ENCODE results near the gene SLC16A1.
"Not testable (repeated sequence)": the region's sequence is repeated elsewhere in the genome, so short reads cannot be mapped to it uniquely, and the experiment has no call there.

SLC16A1 gene, protein sequence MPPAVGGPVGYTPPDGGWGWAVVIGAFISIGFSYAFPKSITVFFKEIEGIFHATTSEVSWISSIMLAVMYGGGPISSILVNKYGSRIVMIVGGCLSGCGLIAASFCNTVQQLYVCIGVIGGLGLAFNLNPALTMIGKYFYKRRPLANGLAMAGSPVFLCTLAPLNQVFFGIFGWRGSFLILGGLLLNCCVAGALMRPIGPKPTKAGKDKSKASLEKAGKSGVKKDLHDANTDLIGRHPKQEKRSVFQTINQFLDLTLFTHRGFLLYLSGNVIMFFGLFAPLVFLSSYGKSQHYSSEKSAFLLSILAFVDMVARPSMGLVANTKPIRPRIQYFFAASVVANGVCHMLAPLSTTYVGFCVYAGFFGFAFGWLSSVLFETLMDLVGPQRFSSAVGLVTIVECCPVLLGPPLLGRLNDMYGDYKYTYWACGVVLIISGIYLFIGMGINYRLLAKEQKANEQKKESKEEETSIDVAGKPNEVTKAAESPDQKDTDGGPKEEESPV

GRCh38 chr1:112955773-112956543, at the start of gene SLC16A1:
Gene SLC16A1, minus strand, starts transcription at chr1:112956196. Its CDS starts 26,888 bp downstream, at chr1:112929308.
- DNase-seq (ENCODE audit: low spot score): peak; percentile 96

DNA sequence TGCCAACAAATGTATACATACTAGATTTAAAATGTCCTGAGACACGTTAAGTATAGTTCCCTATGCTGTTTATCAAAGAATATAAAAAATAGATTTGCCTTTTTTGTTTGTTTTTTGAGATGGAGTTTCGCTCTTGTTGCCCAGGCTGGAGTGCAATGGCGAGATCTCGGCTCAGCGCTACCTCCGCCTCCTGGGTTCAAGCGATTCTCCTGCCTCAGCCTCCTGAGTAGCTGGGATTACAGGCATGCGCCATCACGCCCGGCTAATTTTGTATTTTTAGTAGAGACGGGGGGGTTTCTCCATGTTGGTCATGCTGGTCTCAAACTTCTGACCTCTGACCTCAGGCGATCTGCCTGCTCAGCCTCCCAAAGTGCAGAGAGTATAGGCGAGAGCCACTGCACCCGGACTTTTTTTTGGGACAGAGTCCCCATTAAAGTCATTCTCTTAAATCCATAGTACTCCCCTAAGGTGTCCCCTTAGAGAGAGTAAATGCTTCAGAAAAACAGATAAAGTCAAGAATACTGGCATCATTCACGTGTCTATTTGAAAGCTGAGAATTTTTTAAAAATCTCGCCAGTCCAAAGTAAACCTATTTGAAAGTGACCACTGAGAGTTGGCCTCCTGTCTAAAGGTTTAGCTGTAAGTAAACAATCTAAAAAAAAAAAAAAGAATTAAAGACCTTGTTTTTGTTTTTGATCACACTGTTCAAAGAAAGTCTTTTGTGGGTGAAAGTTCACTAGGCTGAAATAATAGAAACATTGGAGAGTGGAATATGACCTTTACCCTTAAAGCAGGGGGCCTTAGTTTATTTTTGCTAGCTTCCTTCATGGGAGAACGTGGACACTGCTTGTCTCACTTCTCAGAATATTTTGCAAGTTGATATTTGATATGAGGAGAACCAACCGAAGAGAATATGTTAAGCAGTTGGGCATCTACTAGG, 48.0 kb upstream of the SLC16A1 start:
- no peak for DNase-seq (ENCODE audit: low spot score)

DNA sequence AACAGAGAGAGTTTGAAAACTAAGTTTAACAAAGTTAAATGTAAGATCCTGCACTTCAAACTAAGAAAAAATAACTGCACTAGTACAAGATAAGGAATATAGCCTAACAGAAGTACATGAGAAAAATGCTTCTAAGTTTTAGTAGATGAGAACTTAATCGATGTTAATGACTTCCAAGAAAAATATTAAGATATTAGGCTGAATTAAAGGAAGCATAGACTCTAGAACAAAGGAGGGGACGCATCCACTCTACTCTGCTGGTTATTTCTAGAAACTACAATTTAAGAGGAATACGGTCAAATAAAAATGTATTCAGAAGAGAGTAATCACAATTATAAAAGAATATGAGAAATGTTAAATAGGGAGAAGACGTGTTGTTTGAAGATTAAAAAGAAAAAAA, 46.3 kb upstream of the SLC16A1 start:
- DNase-seq (ENCODE audit: low spot score): no peak

DNA sequence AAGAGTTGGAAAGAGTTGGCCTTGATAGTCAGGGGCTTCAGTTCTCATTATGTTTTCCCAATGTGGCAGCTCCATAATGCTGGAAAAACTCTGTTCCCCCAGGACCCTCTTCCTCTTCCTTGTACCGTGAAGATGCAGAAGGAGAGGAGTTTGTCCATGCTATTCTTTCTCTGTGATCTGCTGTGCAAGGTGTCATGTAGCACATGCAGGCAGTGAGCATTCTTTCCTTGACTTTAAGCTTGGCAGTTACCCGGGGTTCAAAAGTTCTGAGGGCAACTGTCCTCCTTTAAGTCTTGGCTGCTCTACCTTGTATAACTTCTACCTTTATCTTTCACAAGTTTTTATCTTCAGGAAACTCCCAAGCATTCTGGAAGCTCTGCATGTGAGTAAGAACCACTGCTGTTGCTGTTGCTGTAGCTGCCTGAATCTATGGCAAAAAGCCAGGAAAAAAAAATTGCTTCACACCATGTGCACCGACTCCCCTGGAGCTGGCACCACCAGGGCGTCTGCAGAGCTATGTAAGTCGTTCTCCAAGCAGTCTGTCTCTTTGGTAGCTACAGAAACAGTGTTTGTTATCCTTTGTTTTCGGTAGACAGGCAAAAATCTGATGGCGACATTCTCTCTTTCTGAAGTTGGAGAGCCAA, 42.7 kb upstream of the SLC16A1 start:
- peak; percentile 20 for DNase-seq (ENCODE audit: low spot score)

DNA sequence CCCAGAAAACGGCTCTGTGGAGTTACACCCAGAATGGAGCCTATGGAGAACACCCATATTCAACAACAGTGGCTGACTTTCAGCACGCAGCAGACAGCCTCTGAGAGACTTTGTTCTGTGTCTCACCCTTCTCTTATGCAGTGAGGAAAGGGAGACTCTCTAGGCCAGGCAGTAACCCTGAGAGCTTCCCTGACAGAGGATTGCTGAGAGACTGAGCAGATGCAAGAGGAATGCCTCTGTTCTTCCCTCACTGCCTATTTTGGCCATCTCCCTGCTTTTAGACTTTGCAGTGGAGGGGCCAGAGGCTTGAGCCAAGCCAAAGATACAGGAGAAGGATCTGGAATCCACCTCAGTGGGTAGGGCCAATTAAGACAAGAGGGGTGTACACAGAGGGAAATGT, 41.8 kb upstream of the SLC16A1 start:
- no peak for DNase-seq (ENCODE audit: low spot score)

- DNase-seq (ENCODE audit: low spot score): no peak
Observed at GRCh38 chr1:112995890-112996289, 39.9 kb upstream of the SLC16A1 start.

GRCh38 chr1:112995021-112995420, 39.0 kb upstream of the SLC16A1 start:
- DNase-seq (ENCODE audit: low spot score): not testable (repeated sequence)

DNA sequence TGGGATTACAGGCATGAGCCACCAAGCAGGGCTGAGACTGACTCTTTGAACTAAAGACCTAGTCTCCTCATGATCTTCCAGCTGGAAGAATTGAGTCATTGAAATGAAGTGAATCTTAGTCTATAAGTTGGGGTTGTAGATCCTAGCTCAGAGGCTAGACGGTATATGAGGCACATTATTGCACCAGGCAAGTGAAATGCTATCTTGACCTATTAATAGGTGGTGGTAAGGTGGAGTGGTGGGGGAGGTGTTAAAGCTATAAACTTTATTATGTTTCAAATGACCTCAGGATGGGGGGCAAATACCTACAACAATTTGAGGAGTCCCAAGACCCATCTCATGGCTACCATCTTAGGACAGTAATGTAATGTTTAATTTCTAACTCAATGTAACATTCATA, 36.8 kb upstream of the SLC16A1 start:
- no peak for DNase-seq (ENCODE audit: low spot score)

- DNase-seq (ENCODE audit: low spot score): no peak
Observed at GRCh38 chr1:112991402-112992120, 35.6 kb upstream of the SLC16A1 start.

GRCh38 chr1:112990271-112990670, 34.3 kb upstream of the SLC16A1 start:
- DNase-seq (ENCODE audit: low spot score): no peak

DNA sequence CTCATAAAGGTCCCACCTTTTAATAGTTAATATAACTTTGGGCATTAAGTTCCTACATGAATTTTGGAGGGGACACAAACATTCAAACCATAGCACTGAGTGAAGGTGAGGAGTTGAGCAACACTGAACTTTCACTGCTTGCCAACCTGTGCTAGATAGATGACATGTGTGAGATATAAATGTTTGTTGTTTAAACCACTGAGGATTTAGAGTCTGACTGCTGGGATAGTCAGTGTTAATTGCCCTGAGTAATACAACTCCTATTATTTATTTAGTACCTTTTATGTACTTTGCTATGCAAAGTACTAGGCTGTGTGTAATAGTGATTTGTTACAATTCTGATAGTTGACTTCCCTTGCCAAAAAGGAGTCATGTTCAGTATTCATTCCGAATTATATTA, 32.4 kb upstream of the SLC16A1 start:
- DNase-seq (ENCODE audit: low spot score): no peak

GRCh38 chr1:112985123-112985522, 29.1 kb upstream of the SLC16A1 start:
- DNase-seq (ENCODE audit: low spot score): no peak

- no peak for DNase-seq (ENCODE audit: low spot score)
Observed at GRCh38 chr1:112983537-112984131, 27.6 kb upstream of the SLC16A1 start.

GRCh38 chr1:112982853-112983536, 27.0 kb upstream of the SLC16A1 start:
- no peak for DNase-seq (ENCODE audit: low spot score)

DNA sequence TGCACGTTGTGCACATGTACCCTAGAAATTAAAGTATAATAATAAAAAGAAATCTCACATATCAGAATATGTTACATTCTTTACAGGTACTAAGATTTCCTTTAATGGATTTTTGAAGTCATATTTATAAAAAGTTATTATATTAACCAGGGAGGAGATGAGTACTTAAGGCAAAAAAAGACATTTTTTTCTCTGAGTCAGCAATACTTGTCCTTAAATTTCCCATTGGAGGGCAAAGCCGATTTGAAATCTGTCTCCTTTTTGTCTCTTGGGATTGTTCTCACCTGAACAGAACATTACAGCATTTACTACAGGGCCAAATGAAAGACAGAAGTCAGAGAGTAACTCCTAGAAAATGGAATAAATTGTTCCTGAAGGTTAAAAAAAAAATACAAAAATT, 26.3 kb upstream of the SLC16A1 start:
- no peak for DNase-seq (ENCODE audit: low spot score)

- DNase-seq (ENCODE audit: low spot score): not testable (repeated sequence)
Observed at GRCh38 chr1:112981834-112982233, 25.8 kb upstream of the SLC16A1 start.

DNA sequence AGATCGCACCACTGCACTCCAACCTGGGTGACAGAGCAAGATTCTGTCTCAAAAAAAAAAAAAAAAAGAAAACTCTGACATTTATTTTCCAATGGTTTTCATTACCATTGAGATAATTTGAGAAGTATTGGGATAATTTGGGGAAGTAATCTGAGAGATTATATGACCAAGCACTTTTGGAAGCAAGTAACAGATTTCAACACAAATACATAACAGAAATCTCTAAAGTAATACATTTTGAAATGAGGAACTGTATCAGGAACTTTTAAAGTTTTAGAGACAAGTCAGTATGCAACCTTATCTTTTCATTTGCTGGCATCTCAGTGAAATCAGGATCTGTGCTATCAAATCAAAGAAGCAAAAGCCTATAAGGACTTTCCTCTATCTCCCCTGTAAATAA, 25.4 kb upstream of the SLC16A1 start:
- DNase-seq (ENCODE audit: low spot score): no peak

- no peak for DNase-seq (ENCODE audit: low spot score)
Observed at GRCh38 chr1:112975336-112975735, 19.3 kb upstream of the SLC16A1 start.

DNA sequence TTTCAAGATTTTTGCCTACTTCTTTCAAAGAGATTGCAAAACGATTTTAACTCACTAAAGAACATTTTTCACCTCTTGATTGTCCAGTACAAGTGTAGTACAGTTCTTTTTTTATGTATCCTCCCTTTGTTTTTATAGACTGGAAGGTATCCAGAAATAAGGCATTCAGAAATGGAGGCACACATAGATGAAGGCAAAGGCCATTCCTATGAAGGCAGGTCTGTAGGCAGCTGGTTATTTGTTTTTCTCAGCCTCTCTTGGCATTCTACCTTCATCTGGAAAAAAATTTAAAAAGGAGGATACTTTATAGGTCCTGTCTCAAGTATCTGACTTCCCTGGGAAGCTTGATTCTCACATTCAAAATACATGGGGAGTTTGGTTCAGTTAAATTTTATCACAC, 18.6 kb upstream of the SLC16A1 start:
- no peak for DNase-seq (ENCODE audit: low spot score)

DNA sequence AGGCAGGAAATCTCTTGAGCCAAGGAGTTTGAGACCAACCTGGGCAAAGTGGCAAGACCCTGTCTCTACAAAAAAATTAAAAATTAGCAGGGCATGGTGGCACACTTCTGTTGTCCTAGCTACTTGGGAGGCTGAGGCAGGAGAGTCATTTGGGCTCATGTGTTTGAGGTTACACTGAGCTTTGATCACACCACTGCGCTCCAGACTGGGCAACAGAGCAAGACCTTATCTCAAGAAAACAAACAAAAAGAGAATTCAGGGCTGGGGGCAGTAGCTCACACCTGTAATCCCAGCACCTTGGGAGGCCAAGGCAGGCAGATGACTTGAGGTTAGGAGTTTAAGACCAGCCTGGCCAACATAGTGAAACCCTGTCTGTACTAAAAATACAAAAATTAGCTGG, 17.8 kb upstream of the SLC16A1 start:
- no peak for DNase-seq (ENCODE audit: low spot score)

All from putamen (tissue), 1 donor.